ENCODE measurements around the gene C6orf58.

Gene C6orf58

GRCh38 chr6:127576874-127577273 lies at the start of gene C6orf58:
Gene C6orf58, plus strand, starts transcription at chr6:127577174. Its CDS starts 12 bp downstream, at chr6:127577186.
- no peak for DNase-seq (ENCODE audit: low read depth in 2 of 2)

GRCh38 chr6:127533011-127533410 lies 44.0 kb upstream of the C6orf58 start:
- no peak for DNase-seq (ENCODE audit: low read depth in 2 of 2)

GRCh38 chr6:127533736-127534135 lies 43.2 kb upstream of the C6orf58 start:
- no peak for DNase-seq (ENCODE audit: low read depth in 2 of 2)

- no peak for DNase-seq (ENCODE audit: low read depth in 2 of 2)
These were observed 38.2 kb upstream of the C6orf58 start for GRCh38 chr6:127538750-127539264.

GRCh38 chr6:127539272-127539671 lies 37.7 kb upstream of the C6orf58 start:
- DNase-seq (ENCODE audit: low read depth in 2 of 2), result no peak

- DNase-seq (ENCODE audit: low read depth in 2 of 2), result no peak
These were observed 29.8 kb upstream of the C6orf58 start for GRCh38 chr6:127547215-127547614.

GRCh38 chr6:127547904-127548649 lies 28.9 kb upstream of the C6orf58 start:
- DNase-seq (ENCODE audit: low read depth in 2 of 2), result no peak

GRCh38 chr6:127550403-127550802 lies 26.6 kb upstream of the C6orf58 start:
- DNase-seq (ENCODE audit: low read depth in 2 of 2), result no peak

GRCh38 chr6:127554435-127555006 lies 22.5 kb upstream of the C6orf58 start:
- no peak for DNase-seq (ENCODE audit: low read depth in 2 of 2)

GRCh38 chr6:127561660-127562059 lies 15.3 kb upstream of the C6orf58 start:
- DNase-seq (ENCODE audit: low read depth in 2 of 2), result no peak

- no peak for DNase-seq (ENCODE audit: low read depth in 2 of 2)
These were observed 12.2 kb upstream of the C6orf58 start for GRCh38 chr6:127564761-127565160.

GRCh38 chr6:127566119-127566518 lies 10.9 kb upstream of the C6orf58 start:
- no peak for DNase-seq (ENCODE audit: low read depth in 2 of 2)

- DNase-seq (ENCODE audit: low read depth in 2 of 2), result no peak
These were observed 10.3 kb upstream of the C6orf58 start for GRCh38 chr6:127566651-127567050.

GRCh38 chr6:127567476-127567875 lies 9.5 kb upstream of the C6orf58 start:
- DNase-seq (ENCODE audit: low read depth in 2 of 2), result no peak

GRCh38 chr6:127570739-127571389 lies 6.1 kb upstream of the C6orf58 start:
- no peak for DNase-seq (ENCODE audit: low read depth in 2 of 2)

GRCh38 chr6:127578900-127579299 lies 1.9 kb downstream of the C6orf58 start:
- no peak for DNase-seq (ENCODE audit: low read depth in 2 of 2)

GRCh38 chr6:127581576-127581975 lies 4.6 kb downstream of the C6orf58 start:
- no peak for DNase-seq (ENCODE audit: low read depth in 2 of 2)

- no peak for DNase-seq (ENCODE audit: low read depth in 2 of 2)
These were observed 5.9 kb downstream of the C6orf58 start for GRCh38 chr6:127582777-127583462.

GRCh38 chr6:127585123-127585522 lies 8.1 kb downstream of the C6orf58 start:
- no peak for DNase-seq (ENCODE audit: low read depth in 2 of 2)

- no peak for DNase-seq (ENCODE audit: low read depth in 2 of 2)
These were observed 9.4 kb downstream of the C6orf58 start for GRCh38 chr6:127586372-127586771.

- DNase-seq (ENCODE audit: low read depth in 2 of 2), result no peak
These were observed 10.9 kb downstream of the C6orf58 start for GRCh38 chr6:127587875-127588274.

GRCh38 chr6:127589135-127589534 lies 12.2 kb downstream of the C6orf58 start:
- no peak for DNase-seq (ENCODE audit: low read depth in 2 of 2)
